SK-N-MC (cell line): ENCODE measurements around the gene SLC36A4.

Experiments used
- DNase-seq: peaks from one replicate; pipeline ENCODE4 v3.0.0-alpha.2; 2011; ENCODE audit warnings: low read depth, low spot score
- H3K27ac ChIP-seq: fragments of 200-600 bp; sonication (generic); 2 replicates; pipeline ENCODE4 v1.5.1; 2016; ENCODE audit warnings: mixed run types
- H3K36me3 ChIP-seq: fragments of 200-600 bp; sonication (generic); 2 replicates; pipeline ENCODE4 v1.6.1; 2017; ENCODE audit warnings: antibody characterized with exemption, low read length, mixed read lengths; ENCODE audit not compliant: insufficient read depth
- H3K4me3 ChIP-seq: fragments of 200-600 bp; sonication (generic); 2 replicates; pipeline ENCODE4 v1.5.1; 2016
- H3K9ac ChIP-seq: fragments of 200-600 bp; sonication (generic); 2 replicates; pipeline ENCODE4 v1.8.0; 2017; ENCODE audit warnings: mixed run types, mixed read lengths; ENCODE audit not compliant: insufficient read length
- H3K9me3 ChIP-seq: fragments of 200-600 bp; sonication (generic); 2 replicates; pipeline ENCODE4 v1.6.1; 2017; ENCODE audit warnings: low read depth, mild to moderate bottlenecking, antibody characterized with exemption, low read length, moderate library complexity, mixed read lengths
- EZH2 ChIP-seq: fragments of 200-600 bp; sonication (generic); IDR thresholded peaks from one replicate; pipeline ENCODE4 v1.6.1; 2017; ENCODE audit warnings: antibody characterized with exemption
- FOXP2 ChIP-seq: optimal IDR thresholded peaks from 2 replicates; pipeline ENCODE3; 2011; ENCODE audit warnings: mild to moderate bottlenecking, moderate library complexity; ENCODE audit not compliant: insufficient read depth; ENCODE audit errors: extremely low read length, control extremely low read depth
- POLR2AphosphoS5 ChIP-seq: IDR thresholded peaks from 2 replicates; pipeline ENCODE4 v1.6.1; 2012; ENCODE audit warnings: mild to moderate bottlenecking, low read depth, low read length, borderline replicate concordance

Gene SLC36A4

GRCh38 chr11:93169950-93170561 lies 27.7 kb downstream of the SLC36A4 start:
- TF ChIP-seq FOXP2 (no peak), EZH2 (no peak), POLR2AphosphoS5 (no peak)
- Histone ChIP-seq H3K4me3 (no peak overlapping the region), H3K9ac (no peak overlapping the region), H3K27ac (no peak overlapping the region), H3K9me3 (no peaks in the 10 kb centered on the region), H3K36me3 (no peaks in the 10 kb centered on the region)
- no peak for DNase-seq

GRCh38 chr11:93169143-93169542 lies 28.6 kb downstream of the SLC36A4 start:
- DNase-seq = no peak
- TF ChIP-seq POLR2AphosphoS5 (no peak), EZH2 (no peak), FOXP2 (no peak)
- Histone ChIP-seq H3K9ac (no peak overlapping the region), H3K9me3 (no peaks in the 10 kb centered on the region), H3K36me3 (peaks cover 6% of the 10 kb centered on the region; the same call in 1 of the 2 replicates), H3K27ac (no peak overlapping the region), H3K4me3 (no peak overlapping the region)

- DNase-seq = no peak
- no peak overlapping the region for H3K9ac ChIP-seq
- H3K27ac ChIP-seq = no peak overlapping the region
- H3K9me3 ChIP-seq = no peaks in the 10 kb centered on the region
- no peak for TF ChIP-seq POLR2AphosphoS5
- peaks cover 10% of the 10 kb centered on the region for H3K36me3 ChIP-seq
- no peak overlapping the region for H3K4me3 ChIP-seq
These were observed 30.9 kb downstream of the SLC36A4 start for GRCh38 chr11:93166862-93167261.

- TF ChIP-seq FOXP2 (no peak), EZH2 (no peak), POLR2AphosphoS5 (no peak)
- Histone ChIP-seq H3K4me3 (no peak overlapping the region), H3K36me3 (peaks cover 13% of the 10 kb centered on the region), H3K9me3 (no peaks in the 10 kb centered on the region), H3K27ac (no peak overlapping the region), H3K9ac (no peak overlapping the region)
- no peak for DNase-seq
These were observed 31.6 kb downstream of the SLC36A4 start for GRCh38 chr11:93166194-93166593.

GRCh38 chr11:93160808-93161207 lies 37.0 kb downstream of the SLC36A4 start:
- H3K9ac ChIP-seq = no peak overlapping the region
- DNase-seq = no peak
- TF ChIP-seq FOXP2 (no peak), EZH2 (no peak), POLR2AphosphoS5 (no peak)
- peaks cover 20% of the 10 kb centered on the region for H3K36me3 ChIP-seq
- H3K27ac ChIP-seq = no peak overlapping the region
- no peak overlapping the region for H3K4me3 ChIP-seq
- no peaks in the 10 kb centered on the region for H3K9me3 ChIP-seq

DNA sequence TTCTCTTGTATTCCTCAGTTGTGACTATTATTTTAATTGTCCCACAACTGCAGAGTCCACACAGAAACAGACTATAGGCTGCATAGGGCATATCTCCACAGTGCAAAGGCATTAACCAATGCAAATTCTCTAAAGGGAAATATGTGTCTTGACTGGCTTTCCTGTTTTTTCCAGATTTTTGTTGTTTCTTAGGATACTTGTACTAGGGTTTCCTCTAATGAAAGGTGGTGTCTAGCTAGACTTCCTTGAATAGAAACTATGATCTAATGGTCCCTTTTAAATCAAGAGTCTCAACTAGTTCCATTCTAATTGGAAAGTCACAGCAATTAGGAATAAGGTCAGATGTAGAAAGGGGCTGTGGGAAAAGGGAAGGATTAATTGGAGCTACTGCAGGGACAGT lies 37.6 kb downstream of the SLC36A4 start:
- H3K27ac ChIP-seq = no peak overlapping the region
- H3K9ac ChIP-seq = no peak overlapping the region
- H3K9me3 ChIP-seq = no peaks in the 10 kb centered on the region
- TF ChIP-seq FOXP2 (no peak), POLR2AphosphoS5 (no peak), EZH2 (no peak)
- peaks cover 20% of the 10 kb centered on the region for H3K36me3 ChIP-seq
- DNase-seq = no peak
- no peak overlapping the region for H3K4me3 ChIP-seq

- Histone ChIP-seq H3K27ac (no peak overlapping the region), H3K36me3 (peaks cover 17% of the 10 kb centered on the region), H3K4me3 (no peak overlapping the region), H3K9me3 (no peaks in the 10 kb centered on the region), H3K9ac (no peak overlapping the region)
- TF ChIP-seq EZH2 = no peak
- TF ChIP-seq POLR2AphosphoS5 = no peak
- no peak for TF ChIP-seq FOXP2
- DNase-seq = no peak
These were observed 38.1 kb downstream of the SLC36A4 start for GRCh38 chr11:93159721-93160120.

DNA sequence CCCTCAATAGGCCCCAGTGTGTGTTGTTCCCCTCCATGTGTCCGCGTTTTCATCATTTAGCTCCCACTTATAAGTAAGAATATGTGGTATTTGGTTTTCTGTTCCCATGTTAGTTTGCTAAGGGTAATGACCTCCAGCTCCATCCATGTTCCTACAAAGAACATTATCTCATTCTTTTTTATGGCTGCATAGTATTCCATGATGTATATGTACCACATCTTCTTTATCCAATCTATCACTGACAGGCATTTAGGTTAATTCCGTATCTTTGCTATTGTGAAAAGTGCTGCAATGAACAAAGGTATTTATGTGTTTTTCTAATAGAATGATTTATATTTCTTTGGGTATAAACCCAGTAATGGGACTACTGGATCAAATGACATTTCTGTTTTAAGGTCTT lies 42.1 kb downstream of the SLC36A4 start:
- Histone ChIP-seq H3K4me3 (no peak overlapping the region), H3K9ac (no peak overlapping the region), H3K27ac (no peak overlapping the region), H3K9me3 (no peaks in the 10 kb centered on the region), H3K36me3 (peaks cover 8% of the 10 kb centered on the region)
- no peak for DNase-seq
- no peak for TF ChIP-seq POLR2AphosphoS5
- no peak for TF ChIP-seq EZH2
- no peak for TF ChIP-seq FOXP2

- TF ChIP-seq EZH2 (no peak), FOXP2 (no peak), POLR2AphosphoS5 (no peak)
- Histone ChIP-seq H3K9me3 (no peaks in the 10 kb centered on the region), H3K4me3 (no peak overlapping the region), H3K27ac (no peak overlapping the region), H3K9ac (no peak overlapping the region), H3K36me3 (no peaks in the 10 kb centered on the region)
- no peak for DNase-seq
These were observed 52.3 kb downstream of the SLC36A4 start for GRCh38 chr11:93145390-93145915.
